SJSA1 (cell line): Measurements from ENCODE around the gene ENTHD1. TPM values are rescaled to one million over a fixed set of nuclear protein-coding genes. Genes with fewer than 3 reads are reported as not detected.

Source experiments
- DNase-seq, 2 experiments: peaks; one replicate each; pipeline ENCODE4 v3.0.0-alpha.2; 2015 to 2020; ENCODE audit warnings: low spot score in 2 of 2, low read depth in 1 of 2
- H3K27ac ChIP-seq: fragments of 250-450 bp; sonication (Bioruptor Pico); 2 replicates; pipeline ENCODE4 v1.5.1; 2020; ENCODE audit warnings: mild to moderate bottlenecking, moderate library complexity
- H3K27me3 ChIP-seq: fragments of 250-450 bp; sonication (Bioruptor Pico); replicated peaks from 2 replicates; pipeline ENCODE4 v1.5.1; 2020; ENCODE audit warnings: mild to moderate bottlenecking, moderate library complexity
- H3K36me3 ChIP-seq: fragments of 250-450 bp; sonication (Bioruptor Pico); 2 replicates; pipeline ENCODE4 v1.5.1; 2020; ENCODE audit warnings: mild to moderate bottlenecking
- H3K4me1 ChIP-seq: fragments of 250-450 bp; sonication (Bioruptor Pico); replicated peaks from 2 replicates; pipeline ENCODE4 v1.6.1; 2021; ENCODE audit warnings: mild to moderate bottlenecking
- H3K4me3 ChIP-seq: fragments of 250-450 bp; sonication (Bioruptor Pico); 2 replicates; pipeline ENCODE4 v1.5.1; 2020; ENCODE audit warnings: mild to moderate bottlenecking
- H3K9me3 ChIP-seq: fragments of 250-450 bp; sonication (Bioruptor Pico); replicated peaks from 2 replicates; pipeline ENCODE4 v1.5.1; 2020; ENCODE audit warnings: mild to moderate bottlenecking
- total RNA-seq: library from RNA; depleted of rRNA; stranded (reverse); fragments of >200 nt; shearing (Covaris generic); gene quantifications from 2 replicates; pipeline ENCODE4 v1.2.3, GENCODE V29; 2014; rRNA removed

The ENTHD1 gene, protein sequence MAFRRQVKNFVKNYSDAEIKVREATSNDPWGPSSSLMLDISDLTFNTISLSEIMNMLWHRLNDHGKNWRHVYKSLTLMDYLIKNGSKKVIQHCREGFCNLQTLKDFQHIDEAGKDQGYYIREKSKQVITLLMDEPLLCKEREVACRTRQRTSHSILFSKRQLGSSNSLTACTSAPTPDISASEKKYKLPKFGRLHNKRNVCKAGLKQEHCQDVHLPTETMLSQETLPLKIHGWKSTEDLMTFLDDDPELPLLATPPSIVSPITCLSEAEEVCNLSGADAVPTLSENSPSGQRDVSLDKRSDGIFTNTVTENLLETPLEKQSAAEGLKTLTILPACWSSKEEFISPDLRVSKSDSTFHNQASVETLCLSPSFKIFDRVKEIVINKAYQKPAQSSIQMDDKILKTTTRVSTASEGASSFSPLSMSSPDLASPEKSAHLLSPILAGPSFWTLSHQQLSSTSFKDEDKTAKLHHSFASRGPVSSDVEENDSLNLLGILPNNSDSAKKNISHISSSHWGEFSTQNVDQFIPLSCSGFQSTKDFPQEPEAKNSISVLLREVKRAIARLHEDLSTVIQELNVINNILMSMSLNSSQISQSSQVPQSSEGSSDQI
- total RNA-seq = not detected in 2 replicates

DNA sequence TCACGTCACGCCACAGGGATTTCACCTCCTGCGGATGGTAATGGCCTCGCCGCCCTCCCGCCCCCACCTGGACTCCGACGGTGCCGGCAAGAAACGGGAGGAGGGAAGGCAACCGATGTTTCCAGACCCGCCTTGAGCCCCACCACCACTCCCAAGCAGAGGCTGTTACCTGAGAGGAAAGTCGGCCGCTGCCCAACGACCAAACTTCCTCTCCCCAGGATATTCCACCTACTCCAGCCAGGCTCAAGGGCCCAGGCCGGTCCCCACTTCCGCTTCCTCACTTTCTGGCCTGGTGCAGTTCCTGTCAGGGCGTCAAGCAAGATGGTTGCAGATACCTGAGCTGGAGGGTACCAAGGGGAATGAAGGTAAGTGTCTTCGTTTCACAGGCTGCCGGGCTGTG is at the start of gene ENTHD1:
TSS of gene ENTHD1 (minus strand) at position 235 of the 400 bp plus-strand sequence. CDS start 6,012 bp downstream, outside the sequence.
- Histone ChIP-seq H3K4me3 (no peak within 1 kb of the TSS), H3K36me3 (no peaks in the 10 kb centered on the region), H3K4me1 (no peaks in the 10 kb centered on the region), H3K27ac (no peak within 1 kb of the TSS), H3K9me3 (no peaks in the 10 kb centered on the region), H3K27me3 (peaks cover 19% of the 10 kb centered on the region; the same call in 1 of the 2 replicates)
- no peak for DNase-seq

DNA sequence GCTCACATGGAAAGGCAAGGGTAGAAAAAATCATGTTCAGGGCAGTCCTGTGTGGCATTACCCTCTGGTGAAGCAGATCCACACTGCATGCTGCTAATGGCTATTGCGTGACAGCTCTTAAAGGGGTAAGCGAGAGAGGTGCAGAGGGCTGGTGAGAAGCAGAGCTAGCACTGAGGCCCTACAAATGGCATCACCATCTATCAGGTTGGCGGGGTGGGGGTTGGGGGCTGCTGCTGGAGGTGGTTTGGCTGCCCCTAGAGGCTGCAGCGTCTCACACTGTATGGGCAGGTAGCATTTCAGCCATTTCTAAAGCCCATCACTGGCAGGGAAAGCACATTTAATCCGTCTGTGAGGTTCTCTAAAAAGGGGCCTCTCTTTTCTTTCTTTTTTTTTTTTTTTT is 49.8 kb upstream of the ENTHD1 start:
- Histone ChIP-seq H3K9me3 (no peaks in the 10 kb centered on the region), H3K4me1 (no peaks in the 10 kb centered on the region), H3K36me3 (no peaks in the 10 kb centered on the region), H3K27ac (no peak overlapping the region), H3K4me3 (no peak overlapping the region), H3K27me3 (no peaks in the 10 kb centered on the region)
- no peak for DNase-seq

DNA sequence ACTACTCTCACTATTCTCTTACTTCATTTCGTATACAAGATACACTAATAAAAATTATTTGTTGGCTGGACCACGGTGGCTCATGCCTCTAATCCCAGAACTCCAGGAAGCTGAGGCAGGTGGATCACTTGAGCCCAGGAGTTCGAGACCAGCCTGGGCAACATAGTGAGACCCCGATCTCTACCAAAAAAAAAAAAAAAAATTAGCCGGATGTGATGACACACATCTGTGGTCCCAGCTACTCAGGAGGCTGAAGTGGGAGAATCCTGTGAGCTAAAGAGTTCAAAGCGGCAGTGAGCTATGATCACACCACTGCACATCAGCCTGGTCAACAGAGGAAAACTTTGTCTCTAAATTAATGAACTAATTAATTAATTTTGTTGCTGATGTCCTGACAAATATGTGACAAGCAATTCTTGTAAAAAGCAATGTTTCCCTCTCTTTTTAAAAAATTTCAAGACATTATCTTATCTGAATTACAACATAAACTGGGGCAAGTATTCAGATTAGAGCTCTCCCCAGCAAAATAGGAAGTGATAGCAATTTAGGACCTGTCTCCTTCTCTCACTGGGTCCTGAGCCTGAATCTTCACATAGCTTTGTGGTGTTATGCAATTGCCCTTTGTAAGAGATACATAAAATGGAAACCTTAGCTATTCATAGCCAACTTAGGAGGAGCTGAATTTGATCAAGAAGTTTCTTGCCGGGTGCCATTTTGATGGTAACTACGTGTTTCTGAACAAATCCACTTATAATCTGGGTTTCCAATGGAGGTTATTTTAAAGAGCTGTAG is 49.1 kb upstream of the ENTHD1 start:
- Histone ChIP-seq H3K9me3 (no peaks in the 10 kb centered on the region), H3K27ac (no peak overlapping the region), H3K36me3 (no peaks in the 10 kb centered on the region), H3K4me3 (no peak overlapping the region), H3K4me1 (no peaks in the 10 kb centered on the region), H3K27me3 (no peaks in the 10 kb centered on the region)
- DNase-seq = no peak

DNA sequence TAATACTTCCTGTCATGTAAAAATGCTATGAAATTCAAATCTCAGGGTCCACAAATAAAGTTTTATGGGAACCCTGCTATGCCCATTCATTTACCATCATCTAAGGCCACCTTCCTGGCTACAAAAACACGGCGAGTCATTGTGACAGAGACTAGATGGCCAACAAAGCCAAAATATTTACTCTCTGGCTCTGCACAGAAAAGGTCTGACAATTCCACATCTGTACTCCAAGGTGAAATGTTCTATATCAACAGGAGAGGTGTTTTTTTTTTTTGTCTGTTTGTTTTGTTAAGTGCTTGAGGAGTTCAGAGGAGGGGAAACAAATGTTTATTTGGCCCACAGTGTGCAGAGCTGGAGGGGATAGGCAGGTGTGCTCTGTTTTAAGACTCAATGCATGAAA is 48.0 kb upstream of the ENTHD1 start:
- Histone ChIP-seq H3K4me3 (no peak overlapping the region), H3K27me3 (no peaks in the 10 kb centered on the region), H3K4me1 (no peaks in the 10 kb centered on the region)

DNA sequence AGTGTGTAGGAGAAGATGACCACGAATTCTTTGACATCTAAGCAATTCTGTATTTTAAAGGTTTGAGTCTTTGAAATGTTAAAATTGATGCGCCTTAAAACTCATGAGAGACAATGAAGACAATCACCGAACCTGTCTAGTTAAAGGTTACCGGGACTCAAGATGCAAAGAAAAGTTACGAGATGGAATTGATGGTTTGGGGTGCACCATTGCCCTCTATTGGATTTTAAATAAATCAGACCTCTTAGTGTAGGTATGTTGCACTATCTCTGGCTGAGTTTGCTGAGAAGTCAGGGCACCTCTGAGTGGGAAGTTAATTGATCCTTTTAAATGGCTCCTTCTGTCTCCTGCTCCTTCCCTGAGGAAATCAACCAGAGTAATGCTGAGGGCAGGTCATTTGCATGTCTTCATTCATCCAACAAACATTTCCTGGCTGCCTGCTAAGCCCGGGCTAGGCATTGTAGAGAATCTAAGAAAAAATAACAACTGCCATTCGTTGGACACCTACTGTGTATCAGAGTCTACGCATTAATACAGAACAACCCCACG is 47.3 kb upstream of the ENTHD1 start:
- Histone ChIP-seq H3K4me3 (no peak overlapping the region), H3K27me3 (no peaks in the 10 kb centered on the region), H3K4me1 (no peaks in the 10 kb centered on the region), H3K27ac (no peak overlapping the region), H3K36me3 (no peaks in the 10 kb centered on the region), H3K9me3 (no peaks in the 10 kb centered on the region)
- no peak for DNase-seq

More for the DNA sequence above, 48.0 kb upstream of the ENTHD1 start:
- no peaks in the 10 kb centered on the region for H3K36me3 ChIP-seq
- H3K9me3 ChIP-seq = no peaks in the 10 kb centered on the region
- DNase-seq = no peak
- H3K27ac ChIP-seq = no peak overlapping the region

DNA sequence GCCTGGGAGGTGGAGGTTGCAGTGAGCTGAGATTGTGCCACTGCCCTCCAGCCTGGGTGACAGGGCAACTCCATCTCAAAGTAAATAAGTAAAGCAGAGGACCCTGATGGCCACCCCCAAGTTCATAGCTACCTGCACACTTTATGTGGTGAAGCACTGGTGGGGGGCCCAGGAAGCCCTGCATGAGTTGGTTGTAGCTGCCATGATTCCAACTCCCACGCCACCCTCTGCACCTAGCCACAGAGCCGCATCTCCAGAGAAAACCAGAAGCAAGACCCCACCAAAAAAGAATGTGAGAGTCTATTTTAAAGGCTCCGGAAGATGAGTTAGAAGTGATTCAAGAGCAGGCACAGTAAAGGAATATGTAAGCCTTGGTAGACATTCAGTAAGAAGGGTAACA is 46.3 kb upstream of the ENTHD1 start:
- Histone ChIP-seq H3K36me3 (no peaks in the 10 kb centered on the region), H3K4me1 (no peaks in the 10 kb centered on the region), H3K27ac (no peak overlapping the region), H3K27me3 (no peaks in the 10 kb centered on the region), H3K9me3 (no peaks in the 10 kb centered on the region), H3K4me3 (no peak overlapping the region)
- no peak for DNase-seq

DNA sequence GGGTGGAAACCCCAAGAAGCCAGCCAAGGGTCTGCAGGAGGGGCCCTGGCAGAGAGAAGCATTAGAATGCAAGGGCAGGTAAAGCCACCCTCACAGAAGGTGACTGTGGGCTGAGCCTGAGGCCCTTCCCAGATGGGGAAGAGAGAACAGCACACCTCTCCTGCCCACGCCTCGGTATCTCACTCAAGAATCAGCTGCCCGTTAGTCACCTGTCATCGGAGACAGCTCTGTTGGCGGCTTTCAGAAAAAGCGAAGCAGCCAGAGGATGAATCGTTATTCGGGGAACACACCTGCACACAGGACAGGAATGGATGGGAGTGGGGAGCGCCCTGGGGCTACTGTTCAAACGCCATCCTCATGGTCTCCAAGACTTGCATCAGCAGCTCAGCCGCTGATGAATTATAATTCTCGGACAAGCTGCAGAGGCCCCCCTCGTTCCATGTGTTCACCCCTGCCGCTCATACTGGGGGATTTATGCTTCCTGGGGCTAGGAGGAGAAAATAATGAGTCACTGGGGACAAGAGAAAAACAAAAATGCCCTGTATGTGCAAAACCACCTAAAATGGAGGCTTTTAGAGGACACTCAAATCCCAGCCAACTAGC is 45.0 kb upstream of the ENTHD1 start:
- Histone ChIP-seq H3K4me3 (no peak overlapping the region), H3K36me3 (no peaks in the 10 kb centered on the region), H3K27me3 (no peaks in the 10 kb centered on the region), H3K27ac (no peak overlapping the region), H3K4me1 (no peaks in the 10 kb centered on the region), H3K9me3 (no peaks in the 10 kb centered on the region)
- no peak for DNase-seq

DNA sequence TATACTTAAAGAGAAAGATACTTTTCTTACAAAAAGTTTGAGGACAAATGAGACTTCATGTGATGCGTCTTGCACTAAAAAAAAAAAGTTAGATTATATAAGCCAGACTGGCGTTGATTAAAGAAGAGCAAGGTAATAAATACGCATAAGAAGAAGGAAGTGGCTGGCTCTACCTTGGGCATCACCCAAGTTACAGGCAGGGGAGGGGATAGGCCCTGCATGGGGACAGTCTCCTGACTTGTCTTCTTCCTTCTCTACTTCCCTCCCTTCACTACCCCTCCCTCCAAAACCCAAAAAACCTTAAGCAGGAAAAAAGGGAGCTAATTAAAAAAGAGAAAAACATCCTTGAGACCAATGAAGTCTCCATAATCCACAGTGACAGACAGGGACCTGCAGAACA is 44.3 kb upstream of the ENTHD1 start:
- H3K36me3 ChIP-seq = no peaks in the 10 kb centered on the region
- H3K9me3 ChIP-seq = no peaks in the 10 kb centered on the region
- H3K27me3 ChIP-seq = no peaks in the 10 kb centered on the region
- DNase-seq = no peak
- no peak overlapping the region for H3K27ac ChIP-seq
- no peak overlapping the region for H3K4me3 ChIP-seq
- H3K4me1 ChIP-seq = no peaks in the 10 kb centered on the region

DNA sequence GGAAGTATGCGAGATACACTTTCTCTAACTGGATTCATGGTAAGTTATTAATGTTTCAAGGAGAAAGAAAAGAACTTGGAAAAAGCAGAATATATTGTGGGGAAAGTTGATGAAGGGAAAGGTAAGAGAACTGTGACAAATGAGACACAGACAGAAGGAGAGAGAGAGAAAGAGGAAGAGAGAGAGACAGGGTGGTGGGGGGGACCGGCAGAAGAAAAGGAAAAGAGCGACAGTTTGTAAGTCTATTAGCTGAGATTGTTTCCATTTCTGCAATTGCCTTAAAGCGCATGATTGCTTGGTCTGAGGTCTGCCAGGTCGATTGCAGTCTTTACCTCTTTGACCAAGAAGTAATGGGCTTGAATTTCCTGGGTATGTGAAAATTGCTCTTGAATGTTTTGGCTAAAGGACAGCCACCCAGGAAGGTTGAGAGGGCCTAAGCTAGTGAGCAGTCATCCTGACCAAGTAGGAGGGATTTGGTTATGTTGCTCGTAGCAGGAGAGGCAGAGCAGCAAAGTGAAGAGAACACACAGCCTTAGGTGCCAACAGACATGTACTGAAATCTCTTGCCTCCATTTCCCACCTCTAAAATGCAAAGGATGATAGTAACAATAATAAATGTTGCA is 43.1 kb upstream of the ENTHD1 start:
- Histone ChIP-seq H3K4me3 (no peak overlapping the region), H3K9me3 (no peaks in the 10 kb centered on the region), H3K36me3 (no peaks in the 10 kb centered on the region), H3K27ac (no peak overlapping the region), H3K27me3 (no peaks in the 10 kb centered on the region; the same call in 1 of the 2 replicates), H3K4me1 (no peaks in the 10 kb centered on the region)
- DNase-seq = no peak

DNA sequence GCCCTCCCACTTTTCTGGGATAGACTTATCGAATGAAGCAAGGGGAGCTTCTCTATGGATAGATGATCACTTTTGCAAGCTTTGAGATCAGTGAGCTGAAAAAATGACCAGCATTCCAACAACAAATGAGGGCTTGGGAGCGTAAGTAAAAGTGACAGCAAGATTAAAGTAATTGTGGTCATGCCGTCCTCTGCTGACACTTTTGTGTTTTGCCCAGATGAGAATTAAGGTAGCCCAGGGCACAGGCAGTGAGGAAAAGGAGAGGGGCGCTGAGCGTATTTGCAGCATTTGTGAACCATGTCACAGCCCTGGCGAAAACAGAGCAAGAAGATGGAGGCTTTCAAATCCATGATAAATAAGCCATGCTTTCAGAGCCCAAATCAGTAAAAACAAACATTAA is 42.1 kb upstream of the ENTHD1 start:
- Histone ChIP-seq H3K27ac (no peak overlapping the region), H3K36me3 (no peaks in the 10 kb centered on the region), H3K4me3 (no peak overlapping the region), H3K4me1 (no peaks in the 10 kb centered on the region), H3K9me3 (no peaks in the 10 kb centered on the region), H3K27me3 (peaks cover 5% of the 10 kb centered on the region)
- no peak for DNase-seq

DNA sequence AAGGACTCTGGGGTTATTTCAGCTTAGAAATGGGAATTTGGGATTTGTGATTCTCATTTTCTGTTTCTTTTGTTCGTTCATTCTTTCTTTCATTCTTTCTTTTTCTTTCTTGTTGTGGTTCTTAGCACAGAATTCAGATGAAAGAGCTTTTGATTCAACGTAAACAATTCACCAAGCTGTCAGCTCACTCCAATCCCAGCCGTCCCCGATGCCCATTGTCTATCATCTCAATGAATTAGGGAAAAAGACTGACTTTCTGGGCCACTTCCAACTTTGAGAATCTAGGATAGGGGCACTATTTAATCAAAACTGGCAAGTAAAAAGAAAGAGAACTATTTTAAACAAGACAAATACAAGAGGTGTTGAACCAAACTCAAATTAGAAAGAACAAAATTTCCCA is 41.6 kb upstream of the ENTHD1 start:
- no peaks in the 10 kb centered on the region for H3K36me3 ChIP-seq
- H3K4me3 ChIP-seq = no peak overlapping the region
- H3K4me1 ChIP-seq = no peaks in the 10 kb centered on the region
- no peaks in the 10 kb centered on the region for H3K9me3 ChIP-seq
- peaks cover 5% of the 10 kb centered on the region for H3K27me3 ChIP-seq
- DNase-seq = no peak
- H3K27ac ChIP-seq = no peak overlapping the region

DNA sequence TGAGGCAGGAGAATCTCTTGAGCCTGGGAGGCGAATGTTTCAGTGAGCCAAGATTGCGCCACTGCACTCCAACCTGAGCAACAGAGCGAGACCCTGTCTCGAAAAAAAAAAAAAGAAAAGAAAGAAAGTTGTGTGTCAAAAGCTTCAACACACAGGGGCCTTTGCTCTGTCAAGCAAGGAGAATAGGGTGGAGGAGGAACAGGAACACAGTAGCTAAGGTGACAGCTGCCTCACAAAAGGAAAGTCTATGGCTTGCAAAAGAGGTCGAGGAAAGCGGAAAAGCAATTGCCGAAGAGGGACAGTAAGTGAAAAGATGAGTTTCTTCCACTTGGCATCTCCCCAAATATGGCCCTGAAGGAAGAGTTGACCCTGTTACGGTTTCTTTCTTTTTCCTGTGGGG is 40.2 kb upstream of the ENTHD1 start:
- no peak for DNase-seq
- Histone ChIP-seq H3K4me1 (no peaks in the 10 kb centered on the region), H3K9me3 (no peaks in the 10 kb centered on the region; the same call in 1 of the 2 replicates), H3K27me3 (peaks cover 5% of the 10 kb centered on the region), H3K27ac (no peak overlapping the region), H3K4me3 (no peak overlapping the region), H3K36me3 (no peaks in the 10 kb centered on the region)
